IMR-90 (cell line): Measurements from ENCODE around the gene ANKRD1. TPM values are rescaled to one million over a fixed set of nuclear protein-coding genes. Genes with fewer than 3 reads are reported as not detected.

Experiments used
- CHD1 ChIP-seq: IDR thresholded peaks from 2 replicates; pipeline ENCODE4 v1.6.1; 2012; ENCODE audit warnings: low read depth, low read length, improper control_type of control experiment
- MAFK ChIP-seq: IDR thresholded peaks from 2 replicates; pipeline ENCODE4 v1.6.1; 2012; ENCODE audit warnings: low read depth, low read length, improper control_type of control experiment
- NFE2L2 ChIP-seq: fragments of 150-350 bp; IDR thresholded peaks from 2 replicates; pipeline ENCODE4 v1.6.1; 2016; ENCODE audit warnings: low read depth, mild to moderate bottlenecking, low read length
- POLR2A ChIP-seq: IDR thresholded peaks from 2 replicates; pipeline ENCODE4 v1.6.1; 2012; ENCODE audit warnings: mild to moderate bottlenecking, low read depth, low read length
- RAD21 ChIP-seq: IDR thresholded peaks from 2 replicates; pipeline ENCODE4 v1.6.1; 2012; ENCODE audit warnings: low read length, improper control_type of control experiment
- RFX5 ChIP-seq: IDR thresholded peaks from 2 replicates; pipeline ENCODE4 v1.8.0; 2012; ENCODE audit warnings: low read depth, mild to moderate bottlenecking, low read length, moderate library complexity
- USF2 ChIP-seq: fragments of 150-350 bp; IDR thresholded peaks from 2 replicates; pipeline ENCODE4 v1.6.1; 2017; ENCODE audit warnings: mild to moderate bottlenecking, antibody characterized with exemption, low read length, low read depth
- polyA plus RNA-seq, 3 experiments: library from polyadenylated mRNA; depleted of rRNA; stranded (reverse); fragments of >200 nt; gene quantifications; 2 replicates each; pipeline ENCODE4 v1.2.3, GENCODE V29; 2012; ENCODE audit warnings: low replicate concordance in 1 of 3
- total RNA-seq: library from RNA; depleted of rRNA; stranded (reverse); fragments of >200 nt; gene quantifications from 2 replicates; pipeline ENCODE4 v1.2.3, GENCODE V29; 2012

Gene ANKRD1
- total and polyA plus RNA-seq, 2 of the 4 experiments (the other 2 are of a cell fraction): 7.4 to 10.8 TPM

GRCh38 chr10:90912854-90913479, 7.9 kb downstream of the ANKRD1 start (continued):
- TF ChIP-seq USF2 (no peak), RFX5 (no peak), POLR2A (no peak), RAD21 (no peak), MAFK (no peak), NFE2L2 (no peak), CHD1 (no peak)
